GM13977 (cell line): ENCODE results near the gene SLC8A2.

Source experiments
- DNase-seq: peaks from one replicate; pipeline ENCODE4 v3.0.0; 2012; ENCODE audit warnings: low spot score
- CTCF ChIP-seq: IDR thresholded peaks from 2 replicates; pipeline ENCODE4 v1.5.1; 2012; ENCODE audit warnings: mild to moderate bottlenecking, control low read depth; ENCODE audit not compliant: insufficient read depth; ENCODE audit errors: extremely low read depth, missing control alignments
- in situ Hi-C: fragments of 300-500 bp; cut with MboI; formaldehyde crosslinking; loops from one replicate; pipeline ENCODE4 v1.12.0; 2022; ENCODE audit warnings: low sequenced_read_pairs, low pct_unique_long_range_greater_than_20kb, mixed read lengths, inconsistent platforms; ENCODE audit not compliant: unreplicated experiment

SLC8A2 gene

GRCh38 chr19:47483200-47483599 lies 11.5 kb upstream of the SLC8A2 start:
- no peak for DNase-seq
- in situ Hi-C loops = no loop called here
- no peak for TF ChIP-seq CTCF

GRCh38 chr19:47481460-47482052 lies 9.9 kb upstream of the SLC8A2 start:
- no peak for TF ChIP-seq CTCF
- DNase-seq = no peak
- in situ Hi-C loops = no loop called here

- TF ChIP-seq CTCF = no peak
- DNase-seq = no peak
- in situ Hi-C loops = no loop called here
These were observed 9.0 kb upstream of the SLC8A2 start for GRCh38 chr19:47480658-47481057.

GRCh38 chr19:47479701-47480503 lies 8.2 kb upstream of the SLC8A2 start:
- TF ChIP-seq CTCF = no peak
- DNase-seq = no peak
- in situ Hi-C loops = no loop called here

GRCh38 chr19:47476438-47476972 lies 4.8 kb upstream of the SLC8A2 start:
- no peak for DNase-seq
- TF ChIP-seq CTCF = no peak
- in situ Hi-C loops = no loop called here

- TF ChIP-seq CTCF = no peak
- in situ Hi-C loops = no loop called here
These were observed 3.8 kb upstream of the SLC8A2 start for GRCh38 chr19:47475465-47475864.

More at GRCh38 chr19:47475465-47475864, 3.8 kb upstream of the SLC8A2 start:
- DNase-seq = no peak
